Activated naive CD4-positive, alpha-beta T cell treated with anti-CD3 and anti-CD28 coated beads for 36 hours (primary cell): ENCODE data around the gene CMIP. TPM values are rescaled to one million over a fixed set of nuclear protein-coding genes. Genes with fewer than 3 reads are reported as not detected.

Experiments
- CTCF ChIA-PET: fragments of 350-600 bp; sonication (Branson Sonifier 250); formaldehyde crosslinking; loops from one replicate; lab custom pipeline; 2021; ENCODE audit warnings: antibody characterized with exemption; lab: Charles Lee
- DNase-seq: peaks from one replicate; pipeline ENCODE4 v3.0.0-alpha.2; 2020
- H3K27ac Mint-ChIP-seq: one replicate; pipeline ENCODE4 v1.8.0; 2021; ENCODE audit warnings: mild to moderate bottlenecking, mixed read lengths
- H3K27me3 Mint-ChIP-seq: one replicate; pipeline ENCODE4 v1.8.0; 2021; ENCODE audit warnings: low read depth, mixed read lengths
- H3K36me3 Mint-ChIP-seq: one replicate; pipeline ENCODE4 v1.8.0; 2021; ENCODE audit warnings: low read depth, mixed read lengths
- H3K4me1 Mint-ChIP-seq: one replicate; pipeline ENCODE4 v1.8.0; 2021; ENCODE audit warnings: low read depth, mixed read lengths
- H3K4me3 Mint-ChIP-seq: one replicate; pipeline ENCODE4 v1.8.0; 2021; ENCODE audit warnings: mild to moderate bottlenecking, moderate library complexity, mixed read lengths
- H3K9me3 Mint-ChIP-seq: one replicate; pipeline ENCODE4 v1.8.0; 2021; ENCODE audit warnings: mixed read lengths
- intact Hi-C: fragments of 100-400 bp; cut with micrococcal nuclease; formaldehyde crosslinking; loops from one replicate; pipeline ENCODE4 v1.15.1; 2023
- total RNA-seq, 2 experiments: library from RNA; stranded (reverse); gene quantifications; one replicate each; pipeline ENCODE4 v1.2.3, GENCODE V29; 2021

Gene CMIP
- total RNA-seq, 2 experiments from 2014 or later = 28.6 to 28.8 TPM

DNA sequence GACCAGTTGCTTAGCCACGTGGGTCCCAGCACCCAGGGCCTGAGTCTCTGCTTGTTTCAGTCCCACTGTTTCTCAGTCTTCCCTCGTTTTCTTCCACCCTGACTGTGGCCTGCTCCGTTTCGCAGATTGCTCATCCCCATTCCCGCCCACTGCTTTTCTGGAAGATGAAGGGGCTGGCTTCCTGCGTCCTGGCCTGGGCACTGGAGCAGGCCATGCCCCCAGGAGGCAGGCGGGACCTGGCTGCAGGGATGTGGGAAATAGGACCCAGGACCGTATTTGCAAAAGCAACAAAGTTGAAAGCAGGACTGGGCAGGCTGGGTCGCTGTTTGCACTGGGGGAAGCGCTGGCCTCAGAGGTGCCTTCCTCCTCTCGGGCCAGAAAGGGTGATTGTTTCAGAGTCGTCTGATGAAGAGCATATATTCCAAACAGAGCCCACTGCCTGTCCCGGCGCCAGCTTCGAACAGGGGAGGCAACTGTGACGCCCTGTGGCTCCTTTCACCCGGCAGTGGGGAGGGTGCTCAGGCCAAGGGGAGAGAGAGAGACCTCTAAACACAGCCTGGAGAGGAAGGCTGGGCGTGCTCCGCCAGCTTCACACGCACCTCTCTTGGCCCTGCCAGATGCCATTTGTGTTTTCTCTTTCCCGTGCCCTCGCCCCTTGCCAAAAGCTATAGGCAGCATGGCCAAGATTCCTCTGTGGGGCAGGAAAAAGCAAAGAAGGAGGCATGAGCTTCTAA, 108.6 kb downstream of the CMIP start:
- Mint-ChIP-seq H3K4me3 (no peak overlapping the region), H3K36me3 (peaks cover 1% of the 10 kb centered on the region), H3K9me3 (peaks cover 2% of the 10 kb centered on the region), H3K4me1 (peaks cover 38% of the 10 kb centered on the region), H3K27ac (no peak overlapping the region), H3K27me3 (no peaks in the 10 kb centered on the region)
- CTCF ChIA-PET = interaction anchor here (0.6 kb wide), 1 partner anchor 126 kb away, joined by 3 read pairs; no protein-coding TSS in a partner anchor
- intact Hi-C loops = no loop called here
- DNase-seq = no peak

GRCh38 chr16:81553814-81554675, 109.4 kb downstream of the CMIP start:
- H3K36me3 Mint-ChIP-seq = peaks cover 1% of the 10 kb centered on the region
- no peak overlapping the region for H3K4me3 Mint-ChIP-seq
- peaks cover 38% of the 10 kb centered on the region for H3K4me1 Mint-ChIP-seq
- no peak for DNase-seq
- intact Hi-C loops = no loop called here
- H3K27me3 Mint-ChIP-seq = no peaks in the 10 kb centered on the region
- peaks cover 2% of the 10 kb centered on the region for H3K9me3 Mint-ChIP-seq
- H3K27ac Mint-ChIP-seq = no peak overlapping the region
- CTCF ChIA-PET = interaction anchor here (0.6 to 1.0 kb wide), 2 partner anchors 69 to 126 kb away, joined by 3 to 4 read pairs; no protein-coding TSS in a partner anchor

DNA sequence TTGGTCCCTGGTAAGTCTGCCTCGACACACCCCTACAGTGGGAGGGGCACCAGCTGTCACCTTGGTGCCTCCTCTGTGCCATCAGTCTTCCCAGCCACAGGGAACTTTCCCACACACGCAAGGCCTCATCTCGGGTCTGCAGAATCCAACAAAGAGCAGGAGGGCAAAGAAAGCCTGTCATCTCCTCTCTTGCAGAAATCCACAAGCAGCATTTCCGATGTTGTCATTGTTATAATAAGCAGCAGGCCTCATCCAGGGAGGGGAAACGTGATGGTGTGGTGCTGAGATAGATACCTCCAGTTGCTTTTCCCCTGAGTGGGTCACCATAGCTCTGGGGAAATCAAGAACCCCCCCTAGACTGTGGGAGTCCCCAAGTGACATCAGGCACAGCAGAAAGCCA, 110.4 kb downstream of the CMIP start:
- H3K4me3 Mint-ChIP-seq = no peak overlapping the region
- peaks cover 1% of the 10 kb centered on the region for H3K36me3 Mint-ChIP-seq
- H3K27ac Mint-ChIP-seq = no peak overlapping the region
- H3K4me1 Mint-ChIP-seq = peaks cover 39% of the 10 kb centered on the region
- CTCF ChIA-PET = interaction anchor here (1.0 kb wide), 1 partner anchor 68 kb away, joined by 4 read pairs; no protein-coding TSS in a partner anchor
- intact Hi-C loops = no loop called here
- H3K9me3 Mint-ChIP-seq = peaks cover 2% of the 10 kb centered on the region
- H3K27me3 Mint-ChIP-seq = no peaks in the 10 kb centered on the region
- DNase-seq = no peak

- no peak overlapping the region for H3K4me3 Mint-ChIP-seq
- intact Hi-C loops = no loop called here
- no peaks in the 10 kb centered on the region for H3K27me3 Mint-ChIP-seq
- H3K36me3 Mint-ChIP-seq = peaks cover 1% of the 10 kb centered on the region
- peaks cover 2% of the 10 kb centered on the region for H3K9me3 Mint-ChIP-seq
- no peak overlapping the region for H3K27ac Mint-ChIP-seq
- DNase-seq = no peak
- CTCF ChIA-PET = no interaction called here
- H3K4me1 Mint-ChIP-seq = peaks cover 36% of the 10 kb centered on the region
Measured at GRCh38 chr16:81555660-81556059, 111.1 kb downstream of the CMIP start.

- Mint-ChIP-seq H3K27me3 (no peaks in the 10 kb centered on the region), H3K9me3 (peaks cover 2% of the 10 kb centered on the region), H3K27ac (no peak overlapping the region), H3K4me1 (peaks cover 25% of the 10 kb centered on the region), H3K4me3 (no peak overlapping the region), H3K36me3 (peaks cover 1% of the 10 kb centered on the region)
- intact Hi-C loops = no loop called here
- CTCF ChIA-PET = no interaction called here
- DNase-seq = no peak
Measured at GRCh38 chr16:81556715-81557284, 112.2 kb downstream of the CMIP start.

- H3K4me1 Mint-ChIP-seq = peaks cover 16% of the 10 kb centered on the region
- H3K36me3 Mint-ChIP-seq = no peaks in the 10 kb centered on the region
- intact Hi-C loops = no loop called here
- CTCF ChIA-PET = no interaction called here
- H3K9me3 Mint-ChIP-seq = peaks cover 2% of the 10 kb centered on the region
- no peak for DNase-seq
- no peak overlapping the region for H3K4me3 Mint-ChIP-seq
- no peaks in the 10 kb centered on the region for H3K27me3 Mint-ChIP-seq
- no peak overlapping the region for H3K27ac Mint-ChIP-seq
Measured at GRCh38 chr16:81558077-81558443, 113.5 kb downstream of the CMIP start.

DNA sequence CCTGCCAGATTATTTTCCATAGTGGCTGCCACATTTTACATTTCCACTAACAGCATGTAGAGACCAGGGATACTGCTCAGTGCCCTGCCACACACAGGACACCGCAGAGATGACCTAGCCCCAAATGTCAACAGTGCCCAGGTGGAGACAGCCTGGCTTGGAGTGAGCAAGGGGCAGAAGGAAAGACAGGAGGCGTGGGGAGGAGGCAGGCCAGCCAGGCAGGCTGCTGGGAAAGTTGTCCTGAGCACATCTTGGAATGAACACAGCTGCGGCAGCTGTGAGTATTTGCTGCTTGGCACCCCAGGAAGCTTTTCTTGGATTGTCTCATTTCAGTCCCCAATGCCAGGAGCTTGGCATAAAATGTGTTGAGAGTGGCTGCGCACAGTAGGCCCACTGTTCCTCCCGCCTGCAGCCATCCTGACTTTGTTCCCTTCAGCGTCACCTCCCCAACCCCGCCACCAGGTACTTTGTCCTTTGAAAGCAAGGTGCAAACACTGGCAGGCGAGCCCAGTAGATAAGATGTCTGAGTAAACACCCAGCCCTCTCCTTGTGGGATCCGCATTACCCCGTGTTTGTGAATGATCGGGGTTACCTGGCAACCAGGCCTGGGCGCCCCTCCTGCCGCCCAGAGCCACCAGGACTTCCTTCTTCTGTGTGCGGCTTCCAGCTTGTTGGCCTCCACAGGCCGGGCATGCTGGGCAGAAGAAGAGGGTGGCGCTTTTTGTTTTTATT, 114.0 kb downstream of the CMIP start:
- peaks cover 11% of the 10 kb centered on the region for H3K4me1 Mint-ChIP-seq
- no peak for DNase-seq
- CTCF ChIA-PET = interaction anchor here (0.6 kb wide), 1 partner anchor 85 kb away, joined by 3 read pairs; no protein-coding TSS in a partner anchor
- no peaks in the 10 kb centered on the region for H3K36me3 Mint-ChIP-seq
- H3K4me3 Mint-ChIP-seq = no peak overlapping the region
- peaks cover under 1% of the 10 kb centered on the region for H3K9me3 Mint-ChIP-seq
- H3K27ac Mint-ChIP-seq = no peak overlapping the region
- intact Hi-C loops = no loop called here
- no peaks in the 10 kb centered on the region for H3K27me3 Mint-ChIP-seq

GRCh38 chr16:81560979-81561657, 116.5 kb downstream of the CMIP start:
- DNase-seq = no peak
- Mint-ChIP-seq H3K4me1 (peaks cover 4% of the 10 kb centered on the region), H3K4me3 (no peak overlapping the region), H3K27me3 (no peaks in the 10 kb centered on the region), H3K27ac (no peak overlapping the region), H3K9me3 (no peaks in the 10 kb centered on the region), H3K36me3 (no peaks in the 10 kb centered on the region)
- CTCF ChIA-PET = no interaction called here
- intact Hi-C loops = no loop called here

DNA sequence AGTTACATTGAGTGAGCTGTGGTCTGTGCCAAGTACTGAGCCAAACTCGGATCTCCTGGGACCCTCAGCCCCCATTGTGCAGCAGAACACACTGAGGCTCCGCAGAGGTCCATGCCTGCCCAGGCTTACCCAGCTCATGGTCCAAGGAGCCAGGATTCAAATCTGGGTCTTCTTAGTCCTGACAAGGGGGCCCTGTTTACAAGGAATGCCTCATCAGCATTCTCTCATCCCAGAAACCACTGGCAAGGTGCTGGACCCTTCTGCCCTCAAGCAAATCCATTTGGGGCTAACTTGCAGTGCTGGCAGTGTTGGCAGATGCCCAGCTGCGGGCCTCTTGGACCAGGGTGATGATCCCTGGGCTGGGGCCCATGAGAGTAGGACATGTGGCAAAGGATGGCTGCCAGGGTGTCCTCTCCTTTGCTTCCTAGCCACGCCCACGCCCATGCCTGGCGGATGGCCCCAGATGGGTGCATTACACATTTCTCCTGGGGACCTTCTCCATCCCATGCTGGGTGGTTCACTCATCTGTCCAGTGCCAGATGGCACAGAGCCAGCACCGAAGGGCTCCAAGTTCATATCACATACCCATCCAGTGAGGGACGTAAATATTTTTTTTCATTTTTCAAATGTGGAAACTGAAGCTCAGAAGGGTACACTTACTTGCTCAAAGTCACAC, 117.7 kb downstream of the CMIP start:
- intact Hi-C loops = no loop called here
- Mint-ChIP-seq H3K4me3 (no peak overlapping the region), H3K27ac (no peak overlapping the region), H3K27me3 (no peaks in the 10 kb centered on the region), H3K4me1 (peaks cover 4% of the 10 kb centered on the region), H3K9me3 (no peaks in the 10 kb centered on the region), H3K36me3 (no peaks in the 10 kb centered on the region)
- no peak for DNase-seq
- CTCF ChIA-PET = no interaction called here

DNA sequence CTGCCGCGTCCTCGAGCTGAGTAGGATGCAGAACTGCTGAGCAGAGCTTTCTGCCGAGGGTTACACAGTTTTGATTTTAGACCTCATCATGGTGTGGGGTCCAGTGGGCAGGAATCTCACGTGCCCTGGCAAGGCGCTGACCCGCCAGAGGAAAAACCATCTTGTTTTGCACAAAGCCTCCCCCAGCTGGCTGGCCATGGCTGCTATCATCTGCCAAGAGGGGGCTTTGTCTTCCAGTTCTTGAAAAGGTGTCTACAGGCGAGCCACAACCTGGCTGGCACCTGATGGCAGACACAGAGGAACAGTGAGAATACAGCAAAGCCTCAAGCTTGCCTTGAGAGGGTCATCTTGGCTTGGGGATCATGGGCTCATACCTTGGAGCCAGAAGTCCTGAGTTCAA, 118.3 kb downstream of the CMIP start:
- CTCF ChIA-PET = no interaction called here
- intact Hi-C loops = no loop called here
- Mint-ChIP-seq H3K27me3 (no peaks in the 10 kb centered on the region), H3K4me1 (peaks cover 8% of the 10 kb centered on the region), H3K9me3 (no peaks in the 10 kb centered on the region), H3K27ac (no peak overlapping the region), H3K36me3 (no peaks in the 10 kb centered on the region), H3K4me3 (no peak overlapping the region)
- no peak for DNase-seq

- intact Hi-C loops = no loop called here
- no peak overlapping the region for H3K27ac Mint-ChIP-seq
- CTCF ChIA-PET = interaction anchor here (0.7 to 1.1 kb wide), 2 partner anchors 65 to 182 kb away, joined by 3 read pairs; no protein-coding TSS in a partner anchor
- no peak for DNase-seq
- H3K27me3 Mint-ChIP-seq = no peaks in the 10 kb centered on the region
- no peak overlapping the region for H3K4me3 Mint-ChIP-seq
- H3K4me1 Mint-ChIP-seq = peaks cover 19% of the 10 kb centered on the region
- H3K9me3 Mint-ChIP-seq = no peaks in the 10 kb centered on the region
- no peaks in the 10 kb centered on the region for H3K36me3 Mint-ChIP-seq
Measured at GRCh38 chr16:81564421-81564911, 119.9 kb downstream of the CMIP start.
